Sigmoid colon (tissue), 4 donors: ENCODE measurements around the gene MRPL2.

Experiments
- EP300 ChIP-seq, 4 donors: sonication (generic); formaldehyde crosslinking; IDR thresholded peaks; one replicate each; pipeline ENCODE4 v1.6.1; 2017; ENCODE audit warnings: antibody characterized with exemption in 4 of 4
- POLR2A ChIP-seq, 2 donors: fragments of 450-650 bp; IDR thresholded peaks; one replicate each; pipeline ENCODE4 v1.6.1; 2016; ENCODE audit warnings: antibody characterized with exemption in 2 of 2, mild to moderate bottlenecking in 2 of 2, moderate library complexity in 2 of 2
- POLR2AphosphoS5 ChIP-seq, 4 donors: sonication (generic); formaldehyde crosslinking; IDR thresholded peaks; one replicate each; pipeline ENCODE4 v1.6.1; 2017; ENCODE audit warnings: antibody characterized with exemption in 4 of 4
- TF ChIP-seq, protein P1 (sequence below), 4 experiments: fragments of 450-650 bp in 3 of 4; fragments of 200-600 bp in 1 of 4; IDR thresholded peaks; one replicate each; pipeline ENCODE4 v1.5.1; 2016 to 2019; ENCODE audit warnings: antibody characterized with exemption in 4 of 4, mild to moderate bottlenecking in 3 of 4, moderate library complexity in 2 of 4

DNA sequence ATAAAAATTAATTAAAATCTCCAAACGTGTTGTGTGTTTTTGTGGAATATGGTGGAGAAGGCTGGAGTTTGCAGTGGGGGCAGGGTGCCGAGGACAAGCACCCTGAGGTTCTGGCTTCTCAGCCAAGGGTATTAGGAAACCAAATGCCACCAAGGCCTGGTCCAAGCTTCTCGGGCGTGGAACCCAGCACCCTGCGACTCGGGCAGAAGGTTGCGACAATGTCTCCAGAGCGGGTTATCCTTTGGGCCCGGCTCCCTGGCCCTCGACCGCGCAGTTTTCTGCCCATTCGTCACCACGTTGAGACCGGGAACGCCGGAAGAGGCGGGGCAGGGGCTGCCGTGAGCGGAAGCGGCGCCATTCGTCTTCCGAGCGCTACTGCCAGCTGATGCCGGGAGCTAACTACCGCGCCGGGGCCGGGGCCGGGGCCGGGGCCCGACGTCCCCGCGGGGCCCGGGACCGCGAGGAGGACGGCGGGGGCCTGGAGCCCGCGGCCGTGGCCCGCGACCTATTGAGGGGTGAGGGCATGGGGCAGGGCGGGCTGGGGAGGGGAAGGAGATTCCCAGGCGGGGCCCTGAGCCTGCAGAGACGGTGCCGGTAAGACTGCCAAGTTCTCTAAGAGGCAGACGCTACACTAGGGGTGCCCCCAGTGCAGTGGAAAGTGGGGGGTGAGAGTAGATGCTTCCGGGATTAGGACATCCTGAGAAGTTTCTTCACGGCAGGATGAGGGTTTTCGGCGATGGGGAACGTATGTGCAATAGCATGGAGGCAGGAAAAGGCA lies 37.8 kb downstream of the MRPL2 start, which contains the start of gene RRP36:
- TF ChIP-seq POLR2A (IDR thresholded peaks at IDR 0.05) = peak in 1 of 2 donors; percentile 5
- no peak for TF ChIP-seq EP300 (IDR thresholded peaks at IDR 0.05)
- TF ChIP-seq, protein P1, sequence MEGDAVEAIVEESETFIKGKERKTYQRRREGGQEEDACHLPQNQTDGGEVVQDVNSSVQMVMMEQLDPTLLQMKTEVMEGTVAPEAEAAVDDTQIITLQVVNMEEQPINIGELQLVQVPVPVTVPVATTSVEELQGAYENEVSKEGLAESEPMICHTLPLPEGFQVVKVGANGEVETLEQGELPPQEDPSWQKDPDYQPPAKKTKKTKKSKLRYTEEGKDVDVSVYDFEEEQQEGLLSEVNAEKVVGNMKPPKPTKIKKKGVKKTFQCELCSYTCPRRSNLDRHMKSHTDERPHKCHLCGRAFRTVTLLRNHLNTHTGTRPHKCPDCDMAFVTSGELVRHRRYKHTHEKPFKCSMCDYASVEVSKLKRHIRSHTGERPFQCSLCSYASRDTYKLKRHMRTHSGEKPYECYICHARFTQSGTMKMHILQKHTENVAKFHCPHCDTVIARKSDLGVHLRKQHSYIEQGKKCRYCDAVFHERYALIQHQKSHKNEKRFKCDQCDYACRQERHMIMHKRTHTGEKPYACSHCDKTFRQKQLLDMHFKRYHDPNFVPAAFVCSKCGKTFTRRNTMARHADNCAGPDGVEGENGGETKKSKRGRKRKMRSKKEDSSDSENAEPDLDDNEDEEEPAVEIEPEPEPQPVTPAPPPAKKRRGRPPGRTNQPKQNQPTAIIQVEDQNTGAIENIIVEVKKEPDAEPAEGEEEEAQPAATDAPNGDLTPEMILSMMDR (IDR thresholded peaks at IDR 0.05) = no peak
- peak; percentile 43 to 73 (median 65) for TF ChIP-seq POLR2AphosphoS5 (IDR thresholded peaks at IDR 0.05)
